Right lobe of liver (tissue), 4 donors: Measurements from ENCODE around the gene GOSR2.

Source experiments
- CTCF ChIP-seq, 4 donors: fragments of 200-600 bp in 3 of 4; fragments of 450-650 bp in 1 of 4; IDR thresholded peaks; one replicate each; pipeline versions ENCODE4 v1.5.1 to v1.8.0; 2016 to 2022; ENCODE audit warnings: antibody characterized with exemption in 4 of 4, mild to moderate bottlenecking in 2 of 4
- POLR2A ChIP-seq: fragments of 450-650 bp; IDR thresholded peaks from one replicate; pipeline ENCODE4 v1.6.1; 2017; ENCODE audit warnings: antibody characterized with exemption, mild to moderate bottlenecking
- donor health status: DM: no; HTN: no; CAD: no.
- donor health status: DM: no; HTN: no; CAD: no.
- donor health status: DM: no; HTN: yes; CAD: no.

- TF ChIP-seq CTCF (IDR thresholded peaks at IDR 0.05) (no peak), POLR2A (no peak)
These were observed 20.2 kb downstream of the GOSR2 start for GRCh38 chr17:46943218-46943500.
